NT2/D1 (cell line): ENCODE data around the gene GRK5.

Source experiments
- SUZ12 ChIP-seq: IDR thresholded peaks from 2 replicates; pipeline ENCODE4 v1.6.1; 2011; ENCODE audit not compliant: insufficient read length, insufficient read depth; ENCODE audit errors: extremely low read depth
- YY1 ChIP-seq: IDR thresholded peaks from 2 replicates; pipeline ENCODE4 v1.6.1; 2011; ENCODE audit not compliant: insufficient read length, insufficient read depth
- ZNF274 ChIP-seq: IDR thresholded peaks from 2 replicates; pipeline ENCODE4 v1.6.1; 2011; ENCODE audit warnings: mild to moderate bottlenecking, low read depth, low read length

DNA sequence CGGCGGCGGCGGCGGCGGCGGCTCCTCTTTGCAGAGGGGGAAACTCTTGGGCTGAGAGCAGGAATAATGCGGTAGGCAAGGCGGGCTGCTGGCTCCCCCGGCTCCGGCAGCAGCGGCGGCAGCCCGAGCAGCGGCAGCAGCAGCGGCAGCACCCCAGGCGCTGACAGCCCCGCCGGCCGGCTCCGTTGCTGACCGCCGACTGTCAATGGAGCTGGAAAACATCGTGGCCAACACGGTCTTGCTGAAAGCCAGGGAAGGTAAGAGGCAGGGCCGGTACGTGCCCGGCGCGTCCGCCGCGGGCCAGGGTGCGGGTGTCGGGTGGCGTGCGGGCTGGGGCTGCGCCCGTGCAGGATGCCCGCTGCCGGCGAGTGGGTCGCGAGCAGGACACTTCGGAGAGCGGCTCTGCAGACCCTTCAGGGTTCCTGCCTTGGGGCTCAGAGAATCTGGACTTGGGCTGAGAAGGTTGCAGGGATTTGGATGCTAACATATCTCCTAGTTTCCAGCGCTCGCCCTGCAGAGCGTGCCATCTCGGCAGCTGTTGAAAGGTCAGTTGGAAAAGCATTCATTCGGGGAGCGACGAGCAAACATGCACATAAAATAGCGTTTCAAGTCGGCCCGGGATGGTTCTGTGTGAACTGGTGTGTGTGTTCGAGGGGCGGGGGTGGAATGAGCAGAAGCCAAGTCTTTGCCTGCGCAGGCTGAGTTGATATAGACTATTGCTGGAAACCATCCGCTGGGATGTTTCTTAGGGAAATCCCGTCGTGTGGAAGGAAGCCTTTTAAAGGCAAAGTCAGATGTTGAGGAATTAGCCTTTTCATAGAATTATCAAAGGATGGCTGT lies 562 bp downstream of the GRK5 start:
- TF ChIP-seq ZNF274 (no peak), YY1 (no peak), SUZ12 (no peak)
